ENCODE measurements around the gene ATP8B4.

ATP8B4 gene

DNA sequence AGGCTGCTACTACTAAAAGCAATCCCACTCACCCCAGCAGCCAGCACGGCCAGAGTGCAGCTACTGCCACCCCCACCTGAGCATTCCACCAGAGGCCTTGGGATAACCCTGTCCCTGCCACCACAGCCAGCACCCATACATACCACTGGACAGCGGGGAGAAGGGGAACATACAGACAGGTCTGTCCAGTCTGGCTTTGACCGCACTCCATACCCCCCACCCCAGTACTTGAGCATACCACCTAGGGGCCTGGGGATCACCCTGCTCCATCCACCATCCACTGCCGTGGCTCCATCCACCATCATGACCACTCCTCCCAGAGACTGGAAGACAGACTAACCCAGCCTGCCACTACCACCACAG, 210.1 kb downstream of the ATP8B4 start:
- DNase-seq (ENCODE audit: low read depth) = no peak
- no peak overlapping the region for H3K4me3 ChIP-seq (ENCODE audit: low read depth, low read length)
- TF ChIP-seq POLR2A (IDR thresholded peaks at IDR 0.05; ENCODE audit: extremely low read depth, insufficient read length) (no peak), MYC (IDR thresholded peaks at IDR 0.05; ENCODE audit: low read depth, low read length) (no peak)
- TF ChIP-seq, protein P1, sequence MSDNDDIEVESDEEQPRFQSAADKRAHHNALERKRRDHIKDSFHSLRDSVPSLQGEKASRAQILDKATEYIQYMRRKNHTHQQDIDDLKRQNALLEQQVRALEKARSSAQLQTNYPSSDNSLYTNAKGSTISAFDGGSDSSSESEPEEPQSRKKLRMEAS (IDR thresholded peaks at IDR 0.05; ENCODE audit: low read depth, low read length) = no peak
- TF ChIP-seq, protein P2, sequence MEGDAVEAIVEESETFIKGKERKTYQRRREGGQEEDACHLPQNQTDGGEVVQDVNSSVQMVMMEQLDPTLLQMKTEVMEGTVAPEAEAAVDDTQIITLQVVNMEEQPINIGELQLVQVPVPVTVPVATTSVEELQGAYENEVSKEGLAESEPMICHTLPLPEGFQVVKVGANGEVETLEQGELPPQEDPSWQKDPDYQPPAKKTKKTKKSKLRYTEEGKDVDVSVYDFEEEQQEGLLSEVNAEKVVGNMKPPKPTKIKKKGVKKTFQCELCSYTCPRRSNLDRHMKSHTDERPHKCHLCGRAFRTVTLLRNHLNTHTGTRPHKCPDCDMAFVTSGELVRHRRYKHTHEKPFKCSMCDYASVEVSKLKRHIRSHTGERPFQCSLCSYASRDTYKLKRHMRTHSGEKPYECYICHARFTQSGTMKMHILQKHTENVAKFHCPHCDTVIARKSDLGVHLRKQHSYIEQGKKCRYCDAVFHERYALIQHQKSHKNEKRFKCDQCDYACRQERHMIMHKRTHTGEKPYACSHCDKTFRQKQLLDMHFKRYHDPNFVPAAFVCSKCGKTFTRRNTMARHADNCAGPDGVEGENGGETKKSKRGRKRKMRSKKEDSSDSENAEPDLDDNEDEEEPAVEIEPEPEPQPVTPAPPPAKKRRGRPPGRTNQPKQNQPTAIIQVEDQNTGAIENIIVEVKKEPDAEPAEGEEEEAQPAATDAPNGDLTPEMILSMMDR (IDR thresholded peaks at IDR 0.05; ENCODE audit: low read depth, low read length) = no peak

DNA sequence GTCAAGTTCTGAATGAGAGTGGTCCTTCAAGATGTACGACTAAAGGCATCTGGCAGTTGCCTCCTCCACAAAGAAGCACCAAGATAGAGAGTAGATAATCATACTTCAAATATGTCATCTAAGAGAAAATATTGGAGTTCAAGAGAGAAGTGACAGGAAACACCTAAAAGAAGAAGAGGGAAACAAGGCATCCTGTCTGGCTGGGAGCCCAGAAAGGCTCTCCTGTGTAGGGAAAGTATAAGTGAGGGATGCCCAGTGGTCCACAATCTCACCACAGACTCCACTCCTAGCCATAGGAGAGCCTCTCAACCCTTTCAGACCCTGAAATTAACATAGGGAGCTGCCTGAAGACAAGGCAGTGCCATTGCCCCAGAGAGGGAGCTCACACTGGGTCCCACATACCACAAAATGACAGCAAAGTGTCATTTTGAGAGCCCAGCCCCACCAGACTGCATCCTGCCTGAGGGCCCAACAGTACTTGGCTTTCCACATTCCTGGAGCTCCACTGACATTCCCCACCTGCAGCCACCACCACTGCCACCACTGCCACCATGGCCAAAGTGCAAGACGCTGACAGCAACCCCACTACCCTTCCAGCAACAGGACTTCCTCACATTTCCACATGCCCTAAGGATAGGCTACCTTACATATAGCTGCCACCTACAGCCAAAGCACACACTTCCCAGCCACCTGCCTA, 210.6 kb downstream of the ATP8B4 start:
- no peak for DNase-seq (ENCODE audit: low read depth)
- H3K4me3 ChIP-seq (ENCODE audit: low read depth, low read length) = no peak overlapping the region
- TF ChIP-seq, protein P2 (IDR thresholded peaks at IDR 0.05; ENCODE audit: low read depth, low read length) = no peak
- TF ChIP-seq, protein P1 (IDR thresholded peaks at IDR 0.05; ENCODE audit: low read depth, low read length) = no peak

DNA sequence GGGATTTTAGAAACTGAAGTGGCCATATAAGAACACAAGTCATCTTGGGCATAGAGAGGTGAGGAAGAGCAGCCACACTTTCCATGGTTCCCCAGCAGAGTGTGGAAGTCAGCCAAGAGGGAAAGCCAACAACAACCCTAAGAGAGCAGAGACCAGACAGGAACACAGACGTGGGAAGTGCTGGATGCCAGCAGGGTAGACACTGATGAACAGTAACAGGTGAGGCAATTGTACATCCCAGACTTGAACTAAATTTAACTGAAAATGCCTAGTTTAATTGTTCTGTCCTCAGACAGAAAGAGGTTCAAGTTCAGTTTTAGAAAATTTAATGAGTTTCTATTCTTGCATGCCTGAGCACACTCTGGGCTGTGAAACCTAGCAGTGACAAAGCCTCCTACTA, 212.1 kb downstream of the ATP8B4 start:
- H3K4me3 ChIP-seq (ENCODE audit: low read depth, low read length) = no peak overlapping the region
- DNase-seq (ENCODE audit: low read depth) = no peak
- TF ChIP-seq, protein P2 (IDR thresholded peaks at IDR 0.05; ENCODE audit: low read depth, low read length) = no peak
- TF ChIP-seq MYC (IDR thresholded peaks at IDR 0.05; ENCODE audit: low read depth, low read length) = no peak
- no peak for TF ChIP-seq POLR2A (IDR thresholded peaks at IDR 0.05; ENCODE audit: extremely low read depth, insufficient read length)
- TF ChIP-seq, protein P1 (IDR thresholded peaks at IDR 0.05; ENCODE audit: low read depth, low read length) = no peak

DNA sequence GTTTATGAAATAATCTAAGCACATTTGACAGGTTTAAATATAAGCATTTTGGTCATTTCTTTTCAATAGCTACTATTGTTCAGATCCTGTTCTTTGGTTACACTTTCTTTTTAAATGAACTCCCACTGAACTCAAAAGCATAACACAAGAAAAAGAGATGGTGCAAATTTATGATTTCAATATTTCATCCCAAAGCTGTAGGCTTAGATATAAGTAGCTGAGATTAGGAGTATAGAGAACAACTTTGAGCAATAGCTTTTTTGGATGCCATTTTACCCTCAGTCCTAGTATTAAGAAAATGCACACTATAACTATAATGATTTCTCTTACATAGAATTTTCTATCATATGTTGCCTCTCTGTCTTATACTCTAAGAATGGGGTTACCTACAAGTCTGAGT, 213.8 kb downstream of the ATP8B4 start:
- DNase-seq (ENCODE audit: low read depth) = no peak
- no peak overlapping the region for H3K4me3 ChIP-seq (ENCODE audit: low read depth, low read length)
- TF ChIP-seq, protein P1 (IDR thresholded peaks at IDR 0.05; ENCODE audit: low read depth, low read length) = no peak
- TF ChIP-seq MYC (IDR thresholded peaks at IDR 0.05; ENCODE audit: low read depth, low read length) (no peak), POLR2A (IDR thresholded peaks at IDR 0.05; ENCODE audit: extremely low read depth, insufficient read length) (no peak)
- TF ChIP-seq, protein P2 (IDR thresholded peaks at IDR 0.05; ENCODE audit: low read depth, low read length) = no peak

DNA sequence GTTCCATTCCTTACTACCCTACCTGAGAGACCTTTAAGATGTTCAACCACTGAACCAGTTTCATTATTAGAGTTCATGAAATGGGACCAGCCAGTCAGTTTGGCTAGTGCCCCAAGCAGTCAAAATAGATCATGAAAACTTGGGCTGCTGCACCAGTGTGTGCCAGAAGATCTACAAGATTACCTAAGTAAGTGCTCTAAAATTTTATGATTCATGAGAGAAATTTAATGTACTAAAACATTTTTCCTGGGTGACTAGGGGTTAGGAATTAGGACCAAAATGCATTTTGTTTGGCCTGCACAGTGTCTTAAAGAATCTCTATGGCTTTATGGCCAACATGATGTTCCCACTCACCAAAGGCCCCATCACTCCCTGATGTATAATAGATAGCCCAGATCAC, 214.7 kb downstream of the ATP8B4 start:
- TF ChIP-seq, protein P1 (IDR thresholded peaks at IDR 0.05; ENCODE audit: low read depth, low read length) = no peak
- TF ChIP-seq, protein P2 (IDR thresholded peaks at IDR 0.05; ENCODE audit: low read depth, low read length) = no peak
- TF ChIP-seq MYC (IDR thresholded peaks at IDR 0.05; ENCODE audit: low read depth, low read length) (no peak), POLR2A (IDR thresholded peaks at IDR 0.05; ENCODE audit: extremely low read depth, insufficient read length) (no peak)
- DNase-seq (ENCODE audit: low read depth) = no peak
- no peak overlapping the region for H3K4me3 ChIP-seq (ENCODE audit: low read depth, low read length)

Measured in NB4 (cell line).